Measurements from ENCODE around the gene TSPAN2. TPM values are rescaled to one million over a fixed set of nuclear protein-coding genes. Genes with fewer than 3 reads are reported as not detected.

The TSPAN2 gene
- total and polyA plus RNA-seq, 4 donors, result 0.13 to 1.5 (median 0.30) TPM

- no peak for TF ChIP-seq TAF1 (conservative IDR thresholded peaks at IDR 0.05)
- no peak for TF ChIP-seq YY1 (IDR thresholded peaks at IDR 0.05)
- TF ChIP-seq NR2F2 (IDR thresholded peaks at IDR 0.05), result no peak
- no peak for TF ChIP-seq RXRA (IDR thresholded peaks at IDR 0.05)
- TF ChIP-seq FOXA1 (IDR thresholded peaks at IDR 0.05), result no peak
- TF ChIP-seq CTCF (IDR thresholded peaks at IDR 0.05; ENCODE audit: low read depth, low read length, missing input control), result peak; percentile 74
- no peak for TF ChIP-seq HNF4G (IDR thresholded peaks at IDR 0.05)
- no peak for TF ChIP-seq MAX (IDR thresholded peaks at IDR 0.05)
- TF ChIP-seq GABPA (IDR thresholded peaks at IDR 0.05 in 1 of 2, conservative IDR thresholded peaks at IDR 0.05 in 1 of 2), result no peak
- peak; percentile 78 to 88 for TF ChIP-seq RAD21 (IDR thresholded peaks at IDR 0.05)
- no peak for TF ChIP-seq FOXA2 (IDR thresholded peaks at IDR 0.05)
- no peak for TF ChIP-seq ZBTB33 (IDR thresholded peaks at IDR 0.05)
- no peak for TF ChIP-seq EGR1 (IDR thresholded peaks at IDR 0.05; ENCODE audit: low read depth in 2 of 2)
- H3K27me3 ChIP-seq (ENCODE audit: control insufficient read depth in 4 of 4, insufficient read depth in 4 of 4, low read length in 3 of 4), result peaks cover 0 to 8% (median 0%) of the 10 kb centered on the region in 4 donors
- H3K36me3 ChIP-seq (ENCODE audit: control insufficient read depth in 4 of 4, insufficient read depth in 3 of 4, low read depth in 1 of 4, low read length in 3 of 4), result no peaks in the 10 kb centered on the region
- H3K27ac ChIP-seq (ENCODE audit: low read depth in 1 of 2, low read length in 2 of 2), result no peak overlapping the region
- no peaks in the 10 kb centered on the region for H3K9me3 ChIP-seq (ENCODE audit: control insufficient read depth in 4 of 4, low read length in 3 of 4)
- peak; percentile 49 for DNase-seq (ENCODE audit: low spot score)
- 31% methylated on average over 9 of the region's 9 CpGs for WGBS
- no peak overlapping the region for H3K9ac ChIP-seq (ENCODE audit: low read depth in 1 of 2, low read length in 2 of 2)
- no peaks in the 10 kb centered on the region for H3K4me1 ChIP-seq (ENCODE audit: control insufficient read depth in 4 of 4, insufficient read depth in 4 of 4, low read length in 3 of 4)
- no peak overlapping the region for H3K4me3 ChIP-seq (ENCODE audit: low read depth in 1 of 3, low read length in 3 of 3)
These were observed 36.7 kb downstream of the TSPAN2 start for GRCh38 chr1:115052454-115053083.

- DNase-seq (ENCODE audit: low spot score), result no peak
- Histone ChIP-seq H3K4me1 (ENCODE audit: control insufficient read depth in 4 of 4, insufficient read depth in 4 of 4, low read length in 3 of 4) (no peaks in the 10 kb centered on the region), H3K27ac (ENCODE audit: low read depth in 1 of 2, low read length in 2 of 2) (no peak overlapping the region), H3K36me3 (ENCODE audit: control insufficient read depth in 4 of 4, insufficient read depth in 3 of 4, low read depth in 1 of 4, low read length in 3 of 4) (no peaks in the 10 kb centered on the region), H3K4me3 (ENCODE audit: low read depth in 1 of 3, low read length in 3 of 3) (no peak overlapping the region), H3K9me3 (ENCODE audit: control insufficient read depth in 4 of 4, low read length in 3 of 4) (no peaks in the 10 kb centered on the region), H3K9ac (ENCODE audit: low read depth in 1 of 2, low read length in 2 of 2) (no peak overlapping the region), H3K27me3 (ENCODE audit: control insufficient read depth in 4 of 4, insufficient read depth in 4 of 4, low read length in 3 of 4) (peaks cover 0 to 5% (median 0%) of the 10 kb centered on the region in 4 donors)
- no peak for TF ChIP-seq ATF3 (IDR thresholded peaks at IDR 0.05)
- no peak for TF ChIP-seq REST (IDR thresholded peaks at IDR 0.05)
- TF ChIP-seq JUND (IDR thresholded peaks at IDR 0.05), result no peak
- no peak for TF ChIP-seq FOXA1 (IDR thresholded peaks at IDR 0.05)
- TF ChIP-seq EGR1 (IDR thresholded peaks at IDR 0.05; ENCODE audit: low read depth in 2 of 2), result no peak
- no peak for TF ChIP-seq RAD21 (IDR thresholded peaks at IDR 0.05)
- TF ChIP-seq HNF4A (conservative IDR thresholded peaks at IDR 0.05), result no peak
- no peak for TF ChIP-seq ZBTB33 (IDR thresholded peaks at IDR 0.05)
- TF ChIP-seq TAF1 (conservative IDR thresholded peaks at IDR 0.05), result no peak
- WGBS, result 69% methylated on average over 5 of the region's 5 CpGs
These were observed 37.5 kb downstream of the TSPAN2 start for GRCh38 chr1:115051850-115052249.

Measured in liver (tissue), 9 donors.